Endothelial cell of umbilical vein (primary cell): ENCODE data around the gene ARHGAP10. TPM values are rescaled to one million over a fixed set of nuclear protein-coding genes. Genes with fewer than 3 reads are reported as not detected.

Source experiments
- BruUV-seq: library from RNA; stranded (reverse); fragments of 400-500 nt; replicated peaks from 2 replicates; lab custom pipeline; 2021; lab: Mats Ljungman, UMichigan
- CTCF ChIA-PET: fragments of 300-600, 350-600 bp; sonication (Branson Sonifier 250); formaldehyde crosslinking; loops from one replicate; lab custom pipeline; 2021; ENCODE audit warnings: antibody characterized with exemption, inconsistent platforms; lab: Charles Lee
- POLR2A ChIA-PET: fragments of 300-600, 350-600 bp; sonication (Branson Sonifier 250); formaldehyde crosslinking; loops from one replicate; lab custom pipeline; 2021; ENCODE audit warnings: antibody characterized with exemption, inconsistent platforms; lab: Charles Lee
- DNase-seq: peaks from one replicate; pipeline ENCODE4 v3.0.0-alpha.2; 2011; ENCODE audit warnings: low read depth, low spot score
- FAIRE-seq: peaks from 2 replicates; lab custom pipeline; 2011; peaks lifted over from hg19 to GRCh38; lab: Jason Lieb, UNC
- H2AFZ ChIP-seq: 2 replicates; pipeline ENCODE4 v1.6.0; 2012; ENCODE audit warnings: low read depth, low read length, control low read depth, inconsistent platforms
- H3K27ac ChIP-seq: 2 replicates; pipeline ENCODE4 v1.5.1; 2011; ENCODE audit warnings: low read depth, mild to moderate bottlenecking, control low read depth, low read length, moderate library complexity; ENCODE audit not compliant: insufficient read depth
- H3K27me3 ChIP-seq, 2 experiments: 2 replicates each; pipeline versions ENCODE4 v1.6.0 to v1.6.1; 2011; ENCODE audit warnings: low read length in 2 of 2, mixed read lengths in 1 of 2; ENCODE audit not compliant: control insufficient read depth in 2 of 2, insufficient read depth in 2 of 2
- H3K36me3 ChIP-seq, 2 experiments: 2 replicates in 1 of 2; 3 replicates in 1 of 2; pipeline ENCODE4 v1.5.1; 2011; ENCODE audit warnings: low read length in 2 of 2, mild to moderate bottlenecking in 1 of 2, moderate library complexity in 1 of 2; ENCODE audit not compliant: control insufficient read depth in 2 of 2, insufficient read depth in 2 of 2; ENCODE audit errors: extremely low read depth in 1 of 2
- H3K4me1 ChIP-seq: 3 replicates; pipeline ENCODE4 v1.5.1; 2011; ENCODE audit warnings: mild to moderate bottlenecking, low read length; ENCODE audit not compliant: control insufficient read depth, insufficient read depth; ENCODE audit errors: extremely low read depth
- H3K4me2 ChIP-seq: 2 replicates; pipeline ENCODE4 v1.6.1; 2011; ENCODE audit warnings: low read length, control low read depth, mixed read lengths; ENCODE audit not compliant: insufficient read depth
- H3K4me3 ChIP-seq, 3 experiments: fragments of 200-600 bp in 1 of 3; sonication (generic), shearing (Covaris generic) in 1 of 3; replicated peaks in 1 of 3; 2 replicates each; pipeline ENCODE4 v1.5.1; 2011 to 2016; ENCODE audit warnings: control low read depth in 3 of 3, low read length in 3 of 3, mild to moderate bottlenecking in 2 of 3, inconsistent platforms in 1 of 3, low read depth in 1 of 3, moderate library complexity in 1 of 3; ENCODE audit not compliant: insufficient read depth in 1 of 3
- H3K79me2 ChIP-seq: 2 replicates; pipeline ENCODE4 v1.6.0; 2012; ENCODE audit warnings: low read length, inconsistent platforms; ENCODE audit not compliant: control insufficient read depth, insufficient read depth
- H3K9ac ChIP-seq: replicated peaks from 2 replicates; pipeline ENCODE3; 2011; ENCODE audit warnings: low read length, control low read depth; ENCODE audit not compliant: insufficient read depth; ENCODE audit errors: extremely low read depth
- H3K9me1 ChIP-seq: replicated peaks from 3 replicates; pipeline ENCODE4 v1.6.0; 2011; ENCODE audit warnings: mild to moderate bottlenecking, low read length; ENCODE audit not compliant: control insufficient read depth, insufficient read depth; ENCODE audit errors: extremely low read depth
- H3K9me3 ChIP-seq: replicated peaks from 2 replicates; pipeline ENCODE4 v1.5.1; 2012; ENCODE audit warnings: low read length, inconsistent platforms; ENCODE audit not compliant: control insufficient read depth, insufficient read depth
- H4K20me1 ChIP-seq: replicated peaks from 2 replicates; pipeline ENCODE3; 2011; ENCODE audit warnings: mild to moderate bottlenecking, low read length; ENCODE audit not compliant: control insufficient read depth, insufficient read depth; ENCODE audit errors: extremely low read depth
- CTCF ChIP-seq, 2 donors: IDR thresholded peaks; 1 replicate in 1 of 2; 2 replicates in 1 of 2; pipeline ENCODE4 v1.5.1; 2011; ENCODE audit warnings: low read length in 2 of 2, mild to moderate bottlenecking in 2 of 2, moderate library complexity in 2 of 2, control low read depth in 1 of 2, inconsistent platforms in 1 of 2, low read depth in 1 of 2; ENCODE audit not compliant: insufficient read depth in 1 of 2; ENCODE audit errors: extremely low read depth in 1 of 2
- EZH2 ChIP-seq: IDR thresholded peaks from 2 replicates; pipeline ENCODE4 v1.6.1; 2012; ENCODE audit warnings: borderline replicate concordance, low read depth, mild to moderate bottlenecking, moderate library complexity, low read length, inconsistent platforms; ENCODE audit not compliant: severe bottlenecking
- FOS ChIP-seq: IDR thresholded peaks from 2 replicates; pipeline ENCODE4 v1.6.1; 2011; ENCODE audit warnings: mild to moderate bottlenecking, low read length, moderate library complexity, borderline replicate concordance; ENCODE audit not compliant: insufficient read depth
- GATA2 ChIP-seq: IDR thresholded peaks from 2 replicates; pipeline ENCODE4 v1.7.0; 2011; ENCODE audit warnings: low read depth, mild to moderate bottlenecking, moderate library complexity, mixed read lengths, low read length; ENCODE audit not compliant: insufficient read length, insufficient read depth
- JUN ChIP-seq: IDR thresholded peaks from 2 replicates; pipeline ENCODE4 v1.6.1; 2011; ENCODE audit warnings: borderline replicate concordance, low read depth; ENCODE audit not compliant: insufficient read length, insufficient read depth
- MAX ChIP-seq: IDR thresholded peaks from 2 replicates; pipeline ENCODE4 v1.6.1; 2011; ENCODE audit not compliant: insufficient read depth, insufficient read length
- MYC ChIP-seq: IDR thresholded peaks from one replicate; pipeline ENCODE4 v1.6.1; 2011; ENCODE audit warnings: mild to moderate bottlenecking, low read depth, low read length
- POLR2A ChIP-seq: IDR thresholded peaks from 2 replicates; pipeline ENCODE4 v1.6.1; 2012; ENCODE audit warnings: low read depth, mild to moderate bottlenecking, control low read depth, low read length
- POLR2AphosphoS5 ChIP-seq: IDR thresholded peaks from 2 replicates; pipeline ENCODE4 v1.6.1; 2012; ENCODE audit warnings: low read depth, mild to moderate bottlenecking, control low read depth, low read length, moderate library complexity; ENCODE audit not compliant: insufficient read depth
- dilution Hi-C: fragments of 300-500 bp; cut with MboI; formaldehyde crosslinking; loops from one replicate; pipeline ENCODE4 v1.15.0; 2019; ENCODE audit warnings: low sequenced_read_pairs; ENCODE audit not compliant: extremely low pct_ligation_motif_present
- intact Hi-C: fragments of 100-400 bp; cut with micrococcal nuclease; formaldehyde crosslinking; loops from one replicate; pipeline ENCODE4 v1.10.0; 2022
- polyA plus RNA-seq, 4 experiments: library from polyadenylated mRNA; depleted of rRNA in 3 of 4; stranded (reverse) in 3 of 4; unstranded in 1 of 4; fragments of >200 nt; gene quantifications; 2 replicates each; pipeline versions ENCODE4 v1.2.1 to v1.2.3, GENCODE V29; 2011 to 2012; ENCODE audit warnings: missing spikeins in 1 of 4
- total RNA-seq: library from RNA; stranded (reverse); gene quantifications from 2 replicates; pipeline ENCODE4 v1.2.3, GENCODE V29; 2021

ARHGAP10 gene
- total and polyA plus RNA-seq, 2 donors (not counting 3 experiments of a cell fraction or from before 2014, with no cell fraction given): 20.4 to 36.7 TPM

- H3K4me2 ChIP-seq: no peak overlapping the region
- no peaks in the 10 kb centered on the region for H3K9me3 ChIP-seq
- H3K27ac ChIP-seq: no peak overlapping the region
- no peak overlapping the region for H3K9ac ChIP-seq
- no peak overlapping the region for H2AFZ ChIP-seq
- no TSS peak for BruUV-seq
- H3K4me1 ChIP-seq: no peaks in the 10 kb centered on the region
- no peak for TF ChIP-seq POLR2A
- no peak for TF ChIP-seq EZH2
- TF ChIP-seq MAX: no peak
- TF ChIP-seq MYC: no peak
- TF ChIP-seq JUN: no peak
- no peak for TF ChIP-seq POLR2AphosphoS5
- no peak for TF ChIP-seq GATA2
- no peak for TF ChIP-seq CTCF (IDR thresholded peaks at IDR 0.05; ENCODE audit: extremely low read depth in 1 of 2, insufficient read depth in 1 of 2, low read depth in 1 of 2, low read length in 2 of 2)
- no peak for TF ChIP-seq FOS
- dilution Hi-C loops (no loop called here), intact Hi-C loops (no loop called here)
- POLR2A ChIA-PET: no interaction called here
- H3K36me3 ChIP-seq: no peaks in the 10 kb centered on the region
- no peaks in the 10 kb centered on the region for H3K9me1 ChIP-seq
- CTCF ChIA-PET: interaction anchor here (2.4 kb wide), 2 partner anchors 16 to 25 kb away, joined by 6 to 7 read pairs; no protein-coding TSS in a partner anchor
- no peak overlapping the region for H3K4me3 ChIP-seq
- DNase-seq (no peak), FAIRE-seq (no peak)
- H3K79me2 ChIP-seq: no peaks in the 10 kb centered on the region
- no peaks in the 10 kb centered on the region for H3K27me3 ChIP-seq
- no peaks in the 10 kb centered on the region for H4K20me1 ChIP-seq
Measured at GRCh38 chr4:147944249-147944648, 212.4 kb downstream of the ARHGAP10 start.
